Measurements from ENCODE around the gene UCP1.
A peak's percentile ranks its signal among the peaks of the same experiment; 100 is the strongest.
"Not testable (repeated sequence)": the region's sequence is repeated elsewhere in the genome, so short reads cannot be mapped to it uniquely, and the experiment has no call there.

Gene UCP1

DNA sequence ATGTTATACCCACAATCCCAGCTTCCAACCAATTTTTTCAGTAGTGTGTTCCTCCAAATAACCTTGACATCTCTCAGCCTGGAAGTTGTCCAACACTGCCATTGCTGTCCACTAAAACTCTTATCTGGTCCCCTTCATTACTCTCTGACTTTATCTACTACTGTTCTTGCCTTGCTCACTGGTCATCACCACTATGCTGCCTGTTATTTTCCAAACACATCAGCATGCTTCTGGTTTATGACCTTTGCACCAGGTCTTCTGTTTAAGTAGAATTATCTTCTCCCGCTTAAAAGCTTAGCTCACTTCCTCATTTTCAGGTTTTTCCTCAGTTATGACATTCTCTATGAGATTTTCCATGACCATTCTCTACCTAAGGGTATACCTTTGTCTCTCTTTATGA lies 39.3 kb downstream of the UCP1 start:
- DNase-seq: no peak

DNA sequence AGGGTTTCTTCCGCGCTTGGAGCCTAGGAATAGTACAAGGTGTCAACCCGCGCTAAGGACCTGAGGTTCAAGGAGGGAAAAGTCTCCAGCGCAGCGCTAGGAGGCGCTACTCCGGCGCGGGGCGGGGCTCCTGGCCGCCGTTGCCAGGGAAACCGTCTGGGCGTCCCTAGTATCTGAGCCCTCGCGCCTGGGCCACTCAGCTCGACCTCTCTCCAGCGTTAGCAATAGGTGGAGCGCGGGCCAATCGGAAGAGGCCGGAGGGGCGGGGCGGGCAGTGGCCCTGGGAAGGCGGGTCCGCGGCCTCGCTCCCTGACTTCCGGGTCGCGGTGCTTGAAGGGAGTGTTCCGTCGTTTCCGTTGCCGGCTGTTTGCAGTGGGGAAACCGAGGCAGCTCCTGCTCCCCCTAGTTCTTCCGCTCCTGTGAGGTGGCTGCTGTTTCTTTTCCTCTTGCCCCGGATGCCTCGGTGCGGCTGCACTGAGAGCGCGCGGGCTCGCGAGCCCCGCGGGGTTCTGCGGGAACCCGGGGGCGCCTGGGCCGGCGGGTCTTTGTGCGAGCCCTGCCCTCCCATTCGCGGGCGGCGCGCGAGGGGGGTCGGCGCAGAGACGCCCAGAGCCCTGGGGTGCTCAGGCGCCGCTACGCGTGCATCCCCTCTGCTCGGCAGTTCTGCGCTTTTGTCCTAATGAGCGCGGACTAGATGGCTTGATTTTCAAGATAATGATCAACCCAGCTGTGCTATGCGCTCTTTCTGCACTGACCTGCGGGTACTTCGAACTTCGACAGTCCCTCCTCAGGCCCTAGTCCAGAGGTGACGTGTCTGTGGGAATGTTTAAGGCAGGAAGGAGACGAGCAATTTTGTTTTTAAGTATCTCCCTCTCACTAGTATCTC lies 44.7 kb downstream of the UCP1 start, which contains the start of gene ELMOD2:
Gene ELMOD2, plus strand, starts transcription at position 312 of the 886 bp plus-strand sequence. CDS start 1,261 bp downstream, outside the sequence.
- DNase-seq: peak; percentile 94

DNA sequence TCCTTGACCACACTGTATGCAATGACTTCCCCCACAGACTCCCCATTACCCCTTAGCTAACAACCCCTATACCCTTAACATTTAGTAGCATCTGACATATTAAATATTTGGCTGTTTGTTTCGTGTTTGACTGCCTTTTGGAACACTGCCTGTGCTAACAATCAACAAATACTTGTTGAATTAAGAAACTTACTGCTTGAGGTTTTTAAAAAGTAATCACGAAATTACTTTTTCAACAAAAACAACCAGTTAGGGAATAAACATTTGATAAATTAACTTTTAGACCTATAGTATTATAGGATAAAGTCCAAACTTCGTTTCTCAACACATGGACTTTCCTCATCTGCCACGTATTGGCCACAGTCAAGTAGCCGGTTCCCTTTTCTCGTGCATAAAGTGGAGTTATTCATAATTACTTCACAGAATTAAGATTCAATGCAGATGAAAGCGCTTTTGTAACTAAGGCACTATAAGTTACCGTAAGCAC lies 45.3 kb downstream of the UCP1 start:
- no peak for DNase-seq

DNA sequence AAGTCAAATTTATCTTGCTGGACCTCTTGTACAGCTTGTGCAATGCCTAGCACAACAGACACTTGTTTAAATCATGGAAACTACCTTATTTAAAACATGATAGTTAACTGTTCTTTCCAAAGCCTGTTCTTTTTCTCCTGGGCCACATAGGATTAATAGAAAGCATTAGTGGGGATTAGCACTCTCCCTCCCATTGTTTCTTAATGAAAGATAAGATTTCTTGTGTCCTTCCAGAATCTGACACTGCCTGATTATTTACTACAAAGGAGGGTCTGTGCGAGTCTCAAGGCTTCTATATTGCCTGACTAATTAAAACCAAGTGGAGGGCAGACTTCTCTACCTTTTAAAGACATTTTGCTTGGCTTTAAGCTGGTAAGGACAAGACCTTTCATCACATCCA lies 53.3 kb downstream of the UCP1 start:
- DNase-seq: no peak

DNA sequence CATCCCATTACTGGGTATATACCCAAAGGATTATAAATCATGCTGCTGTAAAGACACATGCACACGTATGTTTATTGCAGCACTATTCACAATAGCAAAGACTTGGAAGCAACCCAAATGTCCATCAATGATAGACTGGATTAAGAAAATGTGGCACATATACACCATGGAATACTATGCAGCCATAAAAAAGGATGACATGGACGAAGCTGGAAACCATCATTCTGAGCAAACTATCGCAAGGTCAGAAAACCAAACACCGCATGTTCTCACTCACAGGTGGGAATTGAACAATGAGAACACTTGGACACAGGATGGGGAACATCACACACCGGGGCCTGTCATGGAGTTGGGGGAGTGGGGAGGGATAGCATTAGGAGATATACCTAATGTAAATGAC lies 55.0 kb downstream of the UCP1 start:
- not testable (repeated sequence) for DNase-seq

Measured in NCI-H1105 (cell line).